Measurements from ENCODE around the gene TGFBR2.

DNA sequence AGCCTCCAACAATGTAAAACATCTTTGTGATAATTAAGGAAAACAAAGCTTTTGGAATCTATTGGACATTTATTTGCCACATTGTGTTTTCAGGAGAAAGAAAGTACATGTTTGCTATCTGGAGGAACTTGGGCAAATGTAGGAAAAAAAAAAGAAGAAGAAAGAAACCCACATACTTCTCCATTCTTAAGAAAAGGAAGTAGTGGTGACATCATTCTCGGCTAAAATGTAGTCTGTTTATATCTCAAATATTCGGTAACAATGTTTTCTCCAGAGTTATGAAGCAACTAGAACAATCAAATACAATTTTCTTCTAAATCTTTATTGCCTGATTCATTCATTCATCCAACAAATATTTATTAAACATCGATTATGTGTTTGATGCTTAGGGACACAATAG lies 2.3 kb upstream of the TGFBR2 start:
- TF ChIP-seq, protein P1, sequence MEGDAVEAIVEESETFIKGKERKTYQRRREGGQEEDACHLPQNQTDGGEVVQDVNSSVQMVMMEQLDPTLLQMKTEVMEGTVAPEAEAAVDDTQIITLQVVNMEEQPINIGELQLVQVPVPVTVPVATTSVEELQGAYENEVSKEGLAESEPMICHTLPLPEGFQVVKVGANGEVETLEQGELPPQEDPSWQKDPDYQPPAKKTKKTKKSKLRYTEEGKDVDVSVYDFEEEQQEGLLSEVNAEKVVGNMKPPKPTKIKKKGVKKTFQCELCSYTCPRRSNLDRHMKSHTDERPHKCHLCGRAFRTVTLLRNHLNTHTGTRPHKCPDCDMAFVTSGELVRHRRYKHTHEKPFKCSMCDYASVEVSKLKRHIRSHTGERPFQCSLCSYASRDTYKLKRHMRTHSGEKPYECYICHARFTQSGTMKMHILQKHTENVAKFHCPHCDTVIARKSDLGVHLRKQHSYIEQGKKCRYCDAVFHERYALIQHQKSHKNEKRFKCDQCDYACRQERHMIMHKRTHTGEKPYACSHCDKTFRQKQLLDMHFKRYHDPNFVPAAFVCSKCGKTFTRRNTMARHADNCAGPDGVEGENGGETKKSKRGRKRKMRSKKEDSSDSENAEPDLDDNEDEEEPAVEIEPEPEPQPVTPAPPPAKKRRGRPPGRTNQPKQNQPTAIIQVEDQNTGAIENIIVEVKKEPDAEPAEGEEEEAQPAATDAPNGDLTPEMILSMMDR (conservative IDR thresholded peaks at IDR 0.05; ENCODE audit: low read length), result no peak
- TF ChIP-seq EZH2phosphoT487 (IDR thresholded peaks at IDR 0.05; ENCODE audit: borderline replicate concordance), result no peak
